Fibroblast of skin of left biceps (primary cell): ENCODE results near the gene TOMM6.
"Not testable (repeated sequence)": the region's sequence is repeated elsewhere in the genome, so short reads cannot be mapped to it uniquely, and the experiment has no call there.

Source experiments
- DNase-seq, 2 experiments: peaks; one replicate each; pipeline ENCODE4 v3.0.0-alpha.2; 2013; ENCODE audit warnings: low read depth in 2 of 2

TOMM6 gene

GRCh38 chr6:41763470-41763869 is 24.0 kb upstream of the TOMM6 start:
- no peak for DNase-seq

- not testable (repeated sequence) for DNase-seq
Observed at GRCh38 chr6:41766043-41766664, 21.3 kb upstream of the TOMM6 start.

- no peak for DNase-seq
Observed at GRCh38 chr6:41767112-41767833, 20.2 kb upstream of the TOMM6 start.

DNA sequence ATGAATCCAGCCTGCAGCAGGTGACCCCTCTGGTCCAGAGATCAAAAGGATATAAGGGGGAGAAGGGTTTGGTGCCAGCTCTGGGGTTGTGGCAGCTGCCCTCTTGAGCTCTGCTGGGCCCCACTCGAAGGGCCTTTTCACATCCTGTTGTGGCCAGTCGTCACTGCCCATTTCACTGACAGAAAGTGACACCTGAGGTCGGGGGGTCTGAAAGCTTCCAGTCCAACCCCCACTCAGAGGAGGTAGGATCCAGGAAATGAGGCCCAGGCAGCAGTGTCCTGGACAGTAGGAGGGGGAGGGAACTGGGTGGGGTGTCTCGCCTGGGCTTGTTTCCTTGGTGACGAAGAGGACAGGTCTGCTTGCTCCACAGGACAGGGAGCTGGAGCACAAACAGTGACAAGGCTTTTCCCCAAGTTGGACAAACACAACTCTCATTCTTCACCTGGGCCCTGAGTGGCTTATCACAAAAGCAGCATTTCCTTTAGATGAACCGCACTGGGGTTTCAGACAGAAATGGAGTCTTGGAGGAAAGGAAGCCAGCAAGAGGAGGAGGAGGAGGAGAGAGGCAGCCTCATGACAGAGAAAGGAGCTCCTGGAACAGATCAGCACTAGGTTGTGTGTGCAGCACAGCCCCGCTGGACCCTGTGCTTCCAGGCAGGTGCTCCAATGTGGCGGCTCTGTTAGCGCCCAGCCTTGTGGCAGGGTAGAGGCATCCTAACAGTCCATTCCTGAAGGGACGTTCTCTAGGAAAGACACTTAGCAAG is 18.8 kb upstream of the TOMM6 start:
- no peak for DNase-seq

- no peak for DNase-seq
Observed at GRCh38 chr6:41769376-41769775, 18.1 kb upstream of the TOMM6 start.

DNA sequence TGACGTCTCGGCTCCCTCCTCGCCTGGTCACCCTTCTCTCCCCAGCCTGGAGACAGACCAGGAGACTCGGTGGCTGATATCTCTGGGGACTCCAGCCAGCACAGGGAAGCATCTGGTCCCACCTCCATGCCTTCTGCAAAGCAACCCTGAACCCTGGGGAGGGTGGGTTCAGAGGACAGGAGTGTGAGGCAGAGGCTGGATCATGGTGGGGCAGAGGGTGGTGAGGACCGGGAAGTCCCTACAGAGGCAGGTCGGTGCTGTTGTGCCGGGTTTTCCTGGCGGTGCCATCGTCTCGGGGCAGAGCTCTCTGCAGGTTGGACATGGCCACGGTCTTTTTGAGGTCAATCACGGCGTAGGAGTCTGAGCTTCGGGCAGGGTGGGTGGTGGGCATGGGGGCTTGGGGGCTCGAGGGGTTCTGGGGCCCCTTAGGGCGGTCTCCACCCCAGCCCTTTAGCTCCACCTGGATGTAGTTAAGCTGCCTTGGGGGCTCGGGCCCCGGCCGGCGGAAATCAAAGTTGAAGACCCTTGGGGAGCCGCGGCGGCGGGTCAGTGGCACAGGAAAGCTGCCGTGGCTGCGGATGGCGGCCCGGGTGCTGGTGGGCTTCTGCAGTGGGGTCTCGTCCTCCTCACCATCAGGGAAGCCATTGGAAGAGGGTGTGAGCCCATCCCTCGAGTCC is 17.0 kb upstream of the TOMM6 start:
- no peak for DNase-seq

DNA sequence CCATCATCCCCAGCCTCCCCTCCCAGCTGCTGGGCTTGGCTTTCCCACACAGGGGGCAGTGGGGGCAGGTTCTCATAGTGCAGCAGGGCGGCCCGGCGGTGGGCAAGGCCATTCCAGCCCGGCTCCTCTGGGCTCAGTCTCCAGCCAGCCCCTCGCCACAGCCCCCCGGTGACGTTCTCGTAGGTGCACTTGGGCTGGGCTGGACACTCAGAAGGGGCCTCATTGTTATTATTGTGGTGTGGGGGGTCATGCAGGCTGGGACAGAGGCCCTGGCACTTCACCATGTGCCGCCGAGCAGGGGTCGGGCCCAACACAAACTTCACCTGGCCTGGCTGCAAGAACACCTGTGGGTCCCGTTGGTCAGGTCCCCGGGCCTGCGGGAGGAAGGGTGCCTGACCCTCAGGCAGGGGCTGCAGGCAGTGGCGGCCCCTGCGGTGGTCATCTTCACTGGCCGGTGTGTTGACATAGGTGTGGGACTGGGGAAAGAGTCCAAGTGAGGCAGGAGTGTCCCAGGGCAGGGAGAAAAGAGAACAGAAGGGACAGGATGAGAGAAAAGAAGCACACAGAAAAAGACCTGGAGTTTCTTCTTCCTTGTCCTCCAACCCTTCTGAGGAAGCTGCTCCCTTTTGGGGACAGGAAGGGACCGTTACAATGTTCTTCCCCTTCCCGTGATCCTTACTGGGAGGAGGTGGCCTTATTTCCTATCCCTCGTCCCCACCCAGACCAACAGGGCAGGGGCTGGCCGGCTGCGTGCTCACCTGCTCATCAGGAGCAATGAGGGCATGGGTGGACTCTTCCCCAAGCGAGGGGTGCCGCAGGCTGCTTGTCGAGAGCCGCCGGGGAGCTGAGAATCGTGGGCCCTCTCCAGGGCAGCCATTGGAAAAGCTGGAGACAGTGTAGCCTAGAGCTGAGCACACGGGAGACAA is 16.2 kb upstream of the TOMM6 start:
- no peak for DNase-seq

DNA sequence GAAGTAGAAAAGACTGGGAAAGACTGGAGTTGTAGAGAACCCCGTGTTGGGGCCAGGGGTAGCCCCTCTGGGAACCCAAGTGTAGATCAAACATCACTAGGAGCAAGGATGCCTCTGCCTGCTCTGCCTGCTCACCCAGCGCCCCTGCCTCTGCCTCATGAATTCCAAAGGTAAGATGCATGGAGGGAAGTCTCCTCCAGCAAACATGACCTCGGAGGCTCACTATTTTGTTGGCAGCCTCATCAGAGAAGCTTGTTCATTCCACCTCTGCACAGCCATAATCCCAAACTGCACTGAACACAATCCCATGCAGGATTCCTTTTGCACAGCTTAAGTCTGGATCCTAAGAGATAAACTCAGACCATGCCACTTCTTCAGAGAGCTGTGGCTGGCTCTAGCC is 12.7 kb upstream of the TOMM6 start:
- no peak for DNase-seq

DNA sequence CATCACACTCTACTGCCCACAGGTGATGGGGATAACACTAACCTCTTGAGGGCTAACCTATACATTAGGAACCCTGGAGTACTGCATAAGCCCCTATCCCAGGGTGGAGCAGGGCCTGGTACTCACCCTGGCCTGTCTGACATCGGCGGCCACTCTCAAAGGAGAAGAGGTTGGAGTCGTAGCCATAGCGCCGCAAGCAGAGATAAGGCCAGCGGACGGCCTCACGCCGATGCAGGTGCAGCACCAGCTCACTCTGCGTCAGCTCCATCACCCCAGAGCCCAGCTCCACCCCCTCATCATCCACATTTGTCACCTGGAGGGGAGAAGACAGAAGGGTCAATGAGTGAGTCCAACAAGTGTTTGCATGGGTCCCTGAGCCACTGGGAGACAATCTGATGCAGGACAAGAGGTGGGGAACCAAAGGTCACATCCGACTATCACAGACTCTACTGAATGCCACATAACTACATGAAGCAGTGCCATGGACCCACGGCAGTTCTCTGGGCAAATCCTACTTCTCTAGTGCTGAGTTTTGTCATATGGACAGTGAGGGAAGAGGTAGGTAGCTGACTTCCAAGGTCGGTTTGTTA is 12.1 kb upstream of the TOMM6 start:
- no peak for DNase-seq

GRCh38 chr6:41777551-41778285 is 9.8 kb upstream of the TOMM6 start:
- DNase-seq, result no peak

DNA sequence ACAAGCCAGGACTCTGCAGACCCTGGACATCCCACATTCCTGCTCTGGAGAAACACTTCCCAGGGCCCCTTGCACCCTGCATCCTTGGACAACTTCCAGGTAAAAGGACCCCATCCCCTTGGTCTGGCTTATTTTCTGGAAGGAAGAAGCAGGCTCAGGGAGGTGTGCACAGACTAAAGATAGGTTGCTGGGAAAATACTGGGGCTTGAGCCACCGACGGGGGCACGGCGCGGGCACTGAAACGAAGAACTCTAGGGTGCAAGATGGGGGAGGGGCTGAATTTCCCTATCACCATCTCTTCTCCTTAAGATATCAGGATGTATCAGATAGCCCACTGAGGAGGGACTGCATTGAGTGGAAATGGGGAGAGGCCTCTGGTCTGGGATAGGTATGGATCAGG is 8.6 kb upstream of the TOMM6 start:
- DNase-seq, result no peak

DNA sequence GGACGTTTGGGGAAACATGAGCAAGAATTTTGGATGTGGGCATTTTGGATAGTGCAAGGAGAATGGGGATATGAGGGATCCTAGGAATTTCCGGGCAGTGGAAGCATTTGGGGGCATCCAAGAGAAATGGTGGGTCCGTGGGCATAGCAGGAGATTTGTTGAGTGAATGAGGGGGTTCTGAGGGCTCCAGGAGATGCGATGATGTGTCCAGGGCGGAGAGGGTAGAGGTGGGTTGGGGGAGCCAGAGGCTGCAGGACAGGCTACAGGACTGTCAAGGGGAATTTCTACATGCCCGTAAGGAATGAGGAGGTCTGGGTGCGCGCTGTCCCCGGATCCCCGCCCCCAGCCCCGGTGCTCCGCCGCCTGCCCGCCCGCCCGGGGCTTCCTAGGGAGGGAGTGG is 8.2 kb upstream of the TOMM6 start:
- no peak for DNase-seq

DNA sequence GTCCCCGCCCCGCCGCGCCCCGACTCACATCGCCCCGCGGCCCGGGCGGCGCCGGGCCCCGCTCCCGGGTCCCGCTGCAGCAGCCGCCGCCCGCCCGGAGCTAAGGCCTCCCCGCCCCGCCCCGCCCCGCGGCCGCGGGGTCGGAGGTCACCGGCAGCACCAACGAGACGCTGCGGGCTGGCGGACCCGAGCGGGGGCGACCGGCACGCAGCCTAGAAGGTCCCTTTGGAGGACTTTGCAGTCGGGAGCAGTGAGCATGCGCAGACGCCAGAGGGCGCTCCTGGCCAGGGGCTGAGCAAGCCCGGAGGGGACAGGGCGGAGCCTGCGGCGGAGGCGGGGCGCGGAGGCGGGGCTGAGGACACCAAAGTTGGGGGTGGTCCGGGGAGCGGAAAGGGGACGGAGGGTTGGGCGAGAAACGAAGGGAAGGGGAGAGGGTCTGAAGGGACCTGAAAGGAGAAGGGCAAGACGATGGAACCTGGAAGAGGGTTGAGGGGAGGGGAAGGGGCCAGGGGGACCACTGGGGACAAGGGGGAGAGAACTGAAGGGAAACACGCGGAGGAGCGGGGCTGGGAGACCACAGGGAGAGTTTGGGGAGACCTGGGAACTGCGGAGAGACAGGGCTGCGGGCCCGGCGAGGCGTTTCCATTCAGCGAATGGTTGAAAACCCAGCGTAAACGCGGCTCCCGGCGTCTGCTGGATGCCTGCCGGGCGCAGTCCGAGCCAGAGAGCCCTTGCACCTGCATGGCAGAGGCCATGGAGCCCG is 7.5 kb upstream of the TOMM6 start, which contains the start of gene FRS3:
Gene FRS3 (minus strand): TSS at position 113 of the 763 bp plus-strand sequence. CDS start 2,913 bp downstream, outside the sequence.
- peak; percentile 75 to 77 for DNase-seq

DNA sequence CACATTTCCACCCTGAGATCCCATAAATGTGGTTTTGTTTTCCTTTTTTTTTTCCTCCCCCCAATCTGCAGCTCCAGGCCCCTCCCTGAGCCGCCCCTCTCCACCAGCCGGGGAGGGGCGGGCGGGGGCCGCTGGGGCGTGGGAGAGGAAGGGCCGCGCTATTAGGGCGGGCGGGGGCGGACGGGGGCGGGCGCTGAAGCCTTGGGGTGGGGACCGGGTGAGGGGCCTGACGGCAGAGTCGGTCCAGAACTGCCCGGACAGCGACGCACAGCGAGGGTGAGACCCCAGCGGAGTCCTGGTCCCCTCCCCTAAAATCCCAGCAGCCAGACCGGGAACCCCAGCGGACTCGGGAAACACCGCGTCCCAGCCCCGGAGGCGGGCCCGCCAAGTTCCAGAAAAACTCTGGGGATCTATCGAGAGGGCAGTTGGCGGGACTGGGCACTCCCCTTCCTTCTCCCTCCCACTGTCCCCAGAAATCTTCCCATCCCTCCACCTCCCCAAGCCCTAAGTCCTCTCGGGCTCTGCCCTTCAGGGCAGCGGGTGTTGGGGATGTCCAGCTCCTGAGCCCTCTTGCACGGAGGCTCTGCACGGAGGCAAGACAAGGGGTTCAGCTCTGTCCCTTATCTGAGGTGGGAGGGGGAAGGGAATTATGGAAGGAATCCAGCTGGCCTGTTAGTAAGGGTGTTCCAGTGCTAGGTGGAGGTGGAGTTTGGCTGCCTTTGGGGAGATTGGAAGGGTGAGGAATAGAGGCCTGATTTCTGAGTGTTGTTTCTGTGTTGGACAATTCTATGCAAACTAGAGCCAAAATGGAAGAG is 6.7 kb upstream of the TOMM6 start, which contains the start of gene PRICKLE4:
Gene PRICKLE4 (plus strand): TSS at position 232 of the 815 bp plus-strand sequence. CDS start 2,692 bp downstream, outside the sequence.
- no peak for DNase-seq

- no peak for DNase-seq
Observed at GRCh38 chr6:41781366-41781730, 6.1 kb upstream of the TOMM6 start.

DNA sequence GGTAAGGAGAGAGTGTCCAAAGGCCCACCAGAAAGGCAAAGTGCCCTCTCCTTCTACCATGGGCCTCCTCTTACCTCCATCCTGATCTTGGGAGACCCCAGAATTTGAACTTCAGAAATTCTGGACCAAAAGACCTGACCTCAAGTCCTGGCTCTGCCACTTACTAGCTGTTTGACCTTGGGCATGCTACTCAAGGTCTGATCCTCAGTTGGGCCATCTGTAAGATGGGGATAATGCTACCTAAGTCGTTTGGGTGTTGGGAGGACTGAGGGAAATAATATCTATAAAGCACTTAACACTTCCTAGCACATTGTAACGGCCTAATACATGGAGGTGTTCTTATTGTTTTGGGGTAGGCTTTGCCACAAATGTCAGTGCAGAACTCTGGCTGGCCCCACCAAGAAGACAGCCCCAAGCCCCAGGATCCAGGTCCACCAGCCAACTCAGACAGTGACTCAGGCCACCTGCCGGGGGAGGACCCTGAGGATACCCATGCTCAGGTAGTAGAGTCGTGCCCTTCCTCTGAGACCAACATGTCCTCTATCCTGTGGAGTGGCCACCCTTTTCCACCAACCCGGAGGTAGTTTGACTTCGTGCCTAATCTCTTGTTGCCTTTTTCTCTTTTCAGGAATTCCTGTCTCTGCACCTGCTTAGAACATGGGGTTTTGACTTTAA is 4.3 kb upstream of the TOMM6 start:
- DNase-seq, result no peak

- no peak for DNase-seq
Observed at GRCh38 chr6:41784581-41785171, 2.8 kb upstream of the TOMM6 start.
